H9 (cell line): ENCODE results near the gene MINDY4. TPM values are rescaled to one million over a fixed set of nuclear protein-coding genes. Genes with fewer than 3 reads are reported as not detected.

ENCODE experiments used
- DNase-seq: peaks from one replicate; pipeline ENCODE4 v3.0.0-alpha.2; 2017
- H2AFZ ChIP-seq: one replicate; pipeline ENCODE4 v1.6.1; 2013; ENCODE audit warnings: mild to moderate bottlenecking, low read length, control low read depth, moderate library complexity
- H2AK5ac ChIP-seq: 2 replicates; pipeline ENCODE4 v1.6.1; 2013; ENCODE audit warnings: low read length, control low read depth, mixed read lengths; ENCODE audit not compliant: insufficient read length
- H2BK120ac ChIP-seq: one replicate; pipeline ENCODE4 v1.6.1; 2013; ENCODE audit warnings: low read depth, mild to moderate bottlenecking, low read length, control low read depth, inconsistent platforms; ENCODE audit not compliant: poor library complexity, severe bottlenecking
- H2BK12ac ChIP-seq: 2 replicates; pipeline ENCODE4 v1.6.1; 2013; ENCODE audit warnings: low read length, control low read depth, mixed read lengths, low read depth; ENCODE audit not compliant: insufficient read length
- H2BK15ac ChIP-seq: 2 replicates; pipeline ENCODE4 v1.6.1; 2013; ENCODE audit warnings: low read depth, low read length, control low read depth
- H2BK20ac ChIP-seq: one replicate; pipeline ENCODE4 v1.6.1; 2013; ENCODE audit warnings: low read depth, mild to moderate bottlenecking, low read length, control low read depth, inconsistent platforms; ENCODE audit not compliant: poor library complexity, severe bottlenecking
- H2BK5ac ChIP-seq: 2 replicates; pipeline ENCODE4 v1.6.1; 2013; ENCODE audit warnings: low read length, control low read depth, mixed read lengths; ENCODE audit not compliant: insufficient read length
- H3K14ac ChIP-seq: 2 replicates; pipeline ENCODE4 v1.6.1; 2013; ENCODE audit warnings: low read length, control low read depth; ENCODE audit not compliant: insufficient read depth
- H3K18ac ChIP-seq: 2 replicates; pipeline ENCODE4 v1.6.1; 2013; ENCODE audit warnings: low read depth, mild to moderate bottlenecking, mixed read lengths, low read length, control low read depth; ENCODE audit not compliant: insufficient read length
- H3K23ac ChIP-seq: 2 replicates; pipeline ENCODE4 v1.6.1; 2013; ENCODE audit warnings: low read length, control low read depth, mixed read lengths, low read depth; ENCODE audit not compliant: insufficient read length
- H3K23me2 ChIP-seq: 2 replicates; pipeline ENCODE4 v1.6.1; 2013; ENCODE audit warnings: low read depth, mild to moderate bottlenecking, mixed read lengths, low read length, control low read depth; ENCODE audit not compliant: insufficient read length, poor library complexity, severe bottlenecking
- H3K27ac ChIP-seq: 2 replicates; pipeline ENCODE4 v1.5.1; 2013; ENCODE audit warnings: low read length, control low read depth, mixed read lengths, low read depth; ENCODE audit not compliant: insufficient read length
- H3K27me3 ChIP-seq: 2 replicates; pipeline ENCODE4 v1.6.1; 2013; ENCODE audit warnings: low read length, control low read depth, inconsistent platforms; ENCODE audit not compliant: insufficient read depth
- H3K4ac ChIP-seq: 2 replicates; pipeline ENCODE4 v1.6.1; 2013; ENCODE audit warnings: low read depth, mild to moderate bottlenecking, control low read depth, inconsistent platforms, low read length, moderate library complexity
- H3K4me1 ChIP-seq: 2 replicates; pipeline ENCODE4 v1.6.1; 2013; ENCODE audit warnings: low read length, control low read depth, inconsistent platforms; ENCODE audit not compliant: insufficient read depth
- H3K4me2 ChIP-seq: 2 replicates; pipeline ENCODE4 v1.6.1; 2013; ENCODE audit warnings: low read length, control low read depth, mixed read lengths; ENCODE audit not compliant: insufficient read length, insufficient read depth
- H3K56ac ChIP-seq: 2 replicates; pipeline ENCODE4 v1.6.1; 2013; ENCODE audit warnings: low read depth, mild to moderate bottlenecking, mixed read lengths, low read length, control low read depth; ENCODE audit not compliant: insufficient read length
- H3K79me1 ChIP-seq: 2 replicates; pipeline ENCODE4 v1.6.1; 2013; ENCODE audit warnings: low read depth, mild to moderate bottlenecking, moderate library complexity, low read length, control low read depth, inconsistent platforms; ENCODE audit not compliant: insufficient read depth, poor library complexity, severe bottlenecking
- H3K79me2 ChIP-seq: 2 replicates; pipeline ENCODE4 v1.6.1; 2013; ENCODE audit warnings: low read length, control low read depth, inconsistent platforms; ENCODE audit not compliant: insufficient read depth
- H3K9ac ChIP-seq: 2 replicates; pipeline ENCODE4 v1.6.1; 2013; ENCODE audit warnings: low read length, control low read depth, mixed read lengths; ENCODE audit not compliant: insufficient read length; ENCODE audit errors: extremely low read depth
- H3K9me3 ChIP-seq: one replicate; pipeline ENCODE4 v1.6.1; 2013; ENCODE audit warnings: low read depth, low read length, inconsistent platforms; ENCODE audit not compliant: control insufficient read depth
- H3T11ph ChIP-seq: one replicate; pipeline ENCODE4 v1.6.1; 2013; ENCODE audit warnings: mild to moderate bottlenecking, low read length, control low read depth, inconsistent platforms
- H4K20me1 ChIP-seq: one replicate; pipeline ENCODE4 v1.6.1; 2013; ENCODE audit not compliant: control insufficient read depth, insufficient read length, insufficient read depth
- H4K5ac ChIP-seq: 2 replicates; pipeline ENCODE4 v1.6.1; 2013; ENCODE audit warnings: low read depth, mild to moderate bottlenecking, mixed read lengths, low read length, control low read depth; ENCODE audit not compliant: insufficient read length
- H4K8ac ChIP-seq: replicated peaks from 2 replicates; pipeline ENCODE4 v1.6.1; 2013; ENCODE audit warnings: low read length, control low read depth, mixed read lengths, low read depth; ENCODE audit not compliant: insufficient read length
- H4K91ac ChIP-seq: 2 replicates; pipeline ENCODE4 v1.6.1; 2013; ENCODE audit warnings: low read depth, mild to moderate bottlenecking, moderate library complexity, mixed read lengths, low read length, control low read depth; ENCODE audit not compliant: insufficient read length
- H3K27ac Mint-ChIP-seq, 3 experiments: 2 replicates in 2 of 3; 3 replicates in 1 of 3; pipeline ENCODE4 v1.8.0; 2020 to 2021; ENCODE audit warnings: mixed read lengths in 3 of 3, mild to moderate bottlenecking in 1 of 3, moderate library complexity in 1 of 3
- H3K27me3 Mint-ChIP-seq: 2 replicates; pipeline ENCODE4 v1.8.0; 2021; ENCODE audit warnings: low read depth, mild to moderate bottlenecking, moderate library complexity, mixed read lengths
- H3K36me3 Mint-ChIP-seq, 3 experiments: 2 replicates in 2 of 3; 3 replicates in 1 of 3; pipeline ENCODE4 v1.8.0; 2020 to 2021; ENCODE audit warnings: low read depth in 3 of 3, mixed read lengths in 3 of 3; ENCODE audit not compliant: insufficient read depth in 1 of 3
- H3K4me1 Mint-ChIP-seq, 2 experiments: 2 replicates each; pipeline ENCODE4 v1.8.0; 2020; ENCODE audit warnings: mixed read lengths in 2 of 2
- H3K4me3 Mint-ChIP-seq, 2 experiments: 2 replicates in 1 of 2; 3 replicates in 1 of 2; pipeline ENCODE4 v1.8.0; 2020 to 2021; ENCODE audit warnings: mild to moderate bottlenecking in 2 of 2, mixed read lengths in 2 of 2, moderate library complexity in 1 of 2
- H3K9me3 Mint-ChIP-seq, 2 experiments: 2 replicates in 1 of 2; 3 replicates in 1 of 2; pipeline ENCODE4 v1.8.0; 2020; ENCODE audit warnings: mild to moderate bottlenecking in 2 of 2, mixed read lengths in 2 of 2, moderate library complexity in 1 of 2
- WGBS: extraction: QIAGEN DNeasy Blood & Tissue Kit; methylation state at CpG from one replicate; pipeline ENCODE4 v1.1.7; 2013; ENCODE audit warnings: missing lambda C conversion rate, low lambda C conversion rate, mixed read lengths; ENCODE audit not compliant: insufficient read length; ENCODE audit errors: extremely low coverage; 5-methylcytosine and 5-hydroxymethylcytosine counted together
- total RNA-seq: library from RNA; stranded (reverse); gene quantifications from 2 replicates; pipeline ENCODE4 v1.2.1, GENCODE V29; 2021
- TF ChIP-seq, protein P1 (sequence below): fragments of 200-600 bp; sonication (generic); conservative IDR thresholded peaks from 3 replicates; pipeline ENCODE4 v1.8.0; 2021; ENCODE audit warnings: antibody characterized with exemption, mild to moderate bottlenecking

Gene MINDY4
- total RNA-seq, 1 experiment from 2014 or later = 3.1 TPM

DNA sequence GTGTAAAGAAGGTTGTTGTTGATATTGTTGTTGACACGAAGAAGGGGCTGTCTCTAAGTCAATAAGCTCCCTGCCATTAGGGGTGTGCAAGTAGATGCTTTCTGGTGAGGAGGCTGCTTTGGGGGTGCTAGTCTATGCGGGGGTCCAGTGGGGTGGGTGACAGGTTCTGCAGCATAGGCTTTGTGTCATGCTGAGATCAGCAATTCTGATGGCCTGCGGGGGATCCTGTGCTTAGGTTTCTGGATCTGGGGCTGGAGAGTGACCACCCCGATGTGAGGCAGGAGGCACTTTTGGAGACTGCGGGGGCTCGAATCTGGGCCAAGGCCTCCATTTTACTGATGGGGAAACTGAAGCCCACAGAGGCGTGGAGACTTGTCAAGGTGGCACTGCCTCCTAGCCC lies 145.6 kb downstream of the MINDY4 start:
- no peak overlapping the region for H3K27ac ChIP-seq
- no CpG with 5 or more reads among the region's 7 CpGs for WGBS
- H2BK15ac ChIP-seq = no peak overlapping the region
- H4K91ac ChIP-seq = no peak overlapping the region
- H3K4me3 Mint-ChIP-seq = peak overlapping the region in 1 of 2 experiments; percentile 57; a peak in 1 of 5 replicates
- H4K20me1 ChIP-seq = no peaks in the 10 kb centered on the region
- no peak overlapping the region for H4K5ac ChIP-seq
- DNase-seq = no peak
- H3K27me3 ChIP-seq = no peaks in the 10 kb centered on the region
- H3K27me3 Mint-ChIP-seq = peaks cover 6% of the 10 kb centered on the region
- no peak overlapping the region for H3K23ac ChIP-seq
- no peaks in the 10 kb centered on the region for H3K9me3 Mint-ChIP-seq
- H3K9me3 ChIP-seq = no peaks in the 10 kb centered on the region
- peak overlapping the region in 2 of 3 experiments; percentile 36 to 44; a peak in 2 of 7 replicates for H3K27ac Mint-ChIP-seq
- H3K4me1 ChIP-seq = no peaks in the 10 kb centered on the region
- H2BK20ac ChIP-seq = no peak overlapping the region
- H3K79me1 ChIP-seq = no peaks in the 10 kb centered on the region
- no peak overlapping the region for H3K9ac ChIP-seq
- no peaks in the 10 kb centered on the region for H3K79me2 ChIP-seq
- no peak overlapping the region for H3K56ac ChIP-seq
- H3K4ac ChIP-seq = no peak overlapping the region
- no peaks in the 10 kb centered on the region for H3K23me2 ChIP-seq
- H4K8ac ChIP-seq = no peak overlapping the region
- H2AFZ ChIP-seq = no peak overlapping the region
- H3K4me2 ChIP-seq = no peak overlapping the region
- no peak overlapping the region for H2BK12ac ChIP-seq
- no peaks in the 10 kb centered on the region for H3K36me3 Mint-ChIP-seq
- H3K4me1 Mint-ChIP-seq = peaks cover 11 to 39% of the 10 kb centered on the region in 2 experiments
- H2BK5ac ChIP-seq = no peak overlapping the region
- H3T11ph ChIP-seq = no peak overlapping the region
- no peak overlapping the region for H2BK120ac ChIP-seq
- no peak overlapping the region for H3K14ac ChIP-seq
- TF ChIP-seq, protein P1, sequence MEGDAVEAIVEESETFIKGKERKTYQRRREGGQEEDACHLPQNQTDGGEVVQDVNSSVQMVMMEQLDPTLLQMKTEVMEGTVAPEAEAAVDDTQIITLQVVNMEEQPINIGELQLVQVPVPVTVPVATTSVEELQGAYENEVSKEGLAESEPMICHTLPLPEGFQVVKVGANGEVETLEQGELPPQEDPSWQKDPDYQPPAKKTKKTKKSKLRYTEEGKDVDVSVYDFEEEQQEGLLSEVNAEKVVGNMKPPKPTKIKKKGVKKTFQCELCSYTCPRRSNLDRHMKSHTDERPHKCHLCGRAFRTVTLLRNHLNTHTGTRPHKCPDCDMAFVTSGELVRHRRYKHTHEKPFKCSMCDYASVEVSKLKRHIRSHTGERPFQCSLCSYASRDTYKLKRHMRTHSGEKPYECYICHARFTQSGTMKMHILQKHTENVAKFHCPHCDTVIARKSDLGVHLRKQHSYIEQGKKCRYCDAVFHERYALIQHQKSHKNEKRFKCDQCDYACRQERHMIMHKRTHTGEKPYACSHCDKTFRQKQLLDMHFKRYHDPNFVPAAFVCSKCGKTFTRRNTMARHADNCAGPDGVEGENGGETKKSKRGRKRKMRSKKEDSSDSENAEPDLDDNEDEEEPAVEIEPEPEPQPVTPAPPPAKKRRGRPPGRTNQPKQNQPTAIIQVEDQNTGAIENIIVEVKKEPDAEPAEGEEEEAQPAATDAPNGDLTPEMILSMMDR = no peak
- no peak overlapping the region for H2AK5ac ChIP-seq
- no peak overlapping the region for H3K18ac ChIP-seq
